ENCODE results near the gene RPS6KB2.
"Not testable (repeated sequence)": the region's sequence is repeated elsewhere in the genome, so short reads cannot be mapped to it uniquely, and the experiment has no call there.

The RPS6KB2 gene

DNA sequence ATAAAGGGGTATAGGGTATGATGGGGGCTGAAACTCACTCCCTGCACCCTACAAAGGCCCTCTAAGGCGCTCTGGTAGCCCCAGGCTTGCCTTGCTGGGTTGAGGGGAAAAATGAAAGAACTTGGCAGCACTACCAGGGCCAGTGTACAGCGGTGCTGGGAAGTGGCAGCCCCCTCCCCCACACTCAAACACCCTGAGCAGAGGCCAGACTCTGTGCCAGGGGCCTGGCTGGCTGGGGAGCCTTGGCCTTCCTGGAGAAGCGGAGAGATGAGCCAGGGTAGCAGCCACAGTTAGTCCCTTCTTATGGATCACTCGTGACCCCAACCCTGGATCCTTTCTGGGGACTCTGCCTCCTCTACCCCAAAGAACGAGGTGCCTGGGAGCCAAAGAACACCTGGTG is 38.1 kb downstream of the RPS6KB2 start:
- no peak for DNase-seq (ENCODE audit: low read depth, low spot score)

DNA sequence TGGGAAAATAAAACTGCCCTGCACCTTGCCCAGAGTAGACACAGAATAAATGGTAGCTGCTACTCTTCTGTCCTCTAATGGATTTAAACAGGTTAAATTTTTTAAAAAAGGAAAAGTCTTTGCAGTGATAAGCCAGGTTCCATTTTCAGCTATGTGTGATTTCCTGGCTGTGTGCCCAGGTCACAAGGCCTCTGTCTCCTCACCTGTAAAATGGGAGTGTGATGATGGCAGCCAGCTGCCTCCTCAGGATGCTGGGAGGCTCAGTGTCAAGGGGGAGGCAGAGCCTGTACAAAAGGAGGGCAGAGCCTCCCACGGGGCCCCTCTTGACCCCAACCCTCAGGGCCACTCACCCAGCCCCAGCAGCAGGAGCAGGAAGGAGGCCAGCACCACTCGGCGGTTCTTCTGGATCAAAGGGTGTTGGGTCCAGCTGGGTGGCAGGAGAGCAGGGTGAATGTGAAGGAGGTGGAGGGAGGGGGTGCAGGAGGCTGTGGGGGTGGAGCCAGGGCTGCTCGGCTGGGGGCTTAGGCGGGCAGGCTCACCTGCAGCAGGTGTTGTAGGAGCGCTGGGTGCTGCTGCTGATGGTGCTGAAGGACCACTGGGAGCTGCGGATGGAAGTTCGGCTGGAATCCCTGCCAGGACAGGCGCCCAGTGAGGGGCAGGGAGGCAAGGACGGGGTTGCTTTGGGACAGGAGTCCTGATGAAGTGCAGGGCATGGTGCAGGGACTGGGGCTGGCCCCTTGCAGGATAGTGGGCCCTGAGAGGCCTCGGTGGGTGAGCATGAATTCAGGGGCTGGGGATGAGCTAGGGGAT is 38.9 kb downstream of the RPS6KB2 start:
- no peak for DNase-seq (ENCODE audit: low read depth, low spot score)

DNA sequence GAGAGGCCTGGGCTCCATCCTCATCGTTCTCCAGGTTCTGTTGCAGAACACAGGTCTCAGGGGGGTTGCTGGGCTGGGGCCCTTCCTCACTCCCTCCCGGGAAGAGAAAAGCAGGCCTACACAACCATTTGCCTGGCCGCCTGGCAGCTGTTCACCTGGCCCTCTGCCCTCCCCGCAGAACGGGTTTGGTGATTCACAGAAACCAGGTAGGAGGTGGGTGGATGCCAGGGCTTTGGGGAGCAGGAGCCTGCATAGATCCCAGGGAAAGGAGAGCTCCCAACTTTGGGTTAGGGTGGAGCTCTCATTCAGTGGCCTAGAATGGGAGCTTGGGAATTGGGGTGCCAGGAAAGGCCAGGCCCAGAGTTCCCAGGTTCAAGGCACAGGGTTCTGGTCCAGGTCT is 39.8 kb downstream of the RPS6KB2 start:
- DNase-seq (ENCODE audit: low read depth, low spot score) = no peak

DNA sequence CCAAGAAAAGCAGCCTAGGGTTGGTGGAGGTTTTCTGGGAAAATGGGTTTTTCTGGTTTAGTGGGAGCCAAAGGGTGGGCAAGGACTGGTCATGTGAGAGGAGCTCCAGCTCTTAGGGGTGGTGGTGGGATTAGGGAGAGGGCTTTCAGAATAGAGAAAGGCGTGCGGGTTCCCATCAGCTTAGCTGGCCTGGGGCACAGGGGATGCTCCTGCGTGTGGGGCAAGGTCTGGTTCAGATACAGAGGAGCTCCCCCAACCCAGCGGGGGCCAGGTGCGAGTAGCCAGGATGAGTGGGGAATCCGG is 40.1 kb downstream of the RPS6KB2 start:
- no peak for DNase-seq (ENCODE audit: low read depth, low spot score)

DNA sequence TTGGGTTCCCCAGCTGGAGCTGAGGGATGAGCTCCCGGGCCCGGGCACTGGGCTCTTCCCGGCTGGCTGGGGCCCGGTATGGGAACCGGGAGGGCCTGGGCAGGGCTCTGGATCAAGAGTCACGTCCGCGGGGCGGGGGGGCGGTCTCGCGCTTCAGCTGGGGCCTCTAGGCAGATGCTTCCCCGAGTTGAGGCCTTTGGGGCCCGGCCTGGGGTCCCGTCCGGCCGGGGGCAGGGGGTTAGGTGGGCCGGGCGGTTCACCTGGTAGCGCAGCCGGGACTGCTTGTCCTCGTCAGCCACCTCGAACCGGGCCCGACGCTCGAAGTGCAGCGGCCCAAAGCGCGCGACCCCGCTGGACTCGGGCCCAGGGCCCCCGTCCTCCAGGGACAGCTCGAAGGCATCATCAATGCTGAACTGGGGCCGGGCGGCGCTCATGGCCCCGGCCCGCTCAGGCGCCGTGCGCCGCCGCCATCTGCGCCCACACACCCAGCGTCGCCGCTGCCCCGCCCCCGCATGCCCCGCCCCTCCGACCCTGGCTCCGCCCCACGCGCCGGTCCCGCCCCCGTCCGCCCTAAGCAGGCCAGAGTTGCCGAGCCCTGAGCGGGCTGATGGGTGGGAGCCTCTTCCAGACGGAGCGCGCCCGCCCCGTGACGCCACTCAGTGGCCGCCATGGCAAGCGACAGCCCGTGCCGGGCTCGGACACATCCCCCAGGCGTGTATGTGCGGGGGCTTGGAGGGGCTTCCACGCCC is 40.6 kb downstream of the RPS6KB2 start, which contains the start of gene TMEM134:
TSS of gene TMEM134 (minus strand) at position 493 of the 749 bp plus-strand sequence. CDS start at position 434, 59 bp downstream.
- DNase-seq (ENCODE audit: low read depth, low spot score) = peak; percentile 41

DNA sequence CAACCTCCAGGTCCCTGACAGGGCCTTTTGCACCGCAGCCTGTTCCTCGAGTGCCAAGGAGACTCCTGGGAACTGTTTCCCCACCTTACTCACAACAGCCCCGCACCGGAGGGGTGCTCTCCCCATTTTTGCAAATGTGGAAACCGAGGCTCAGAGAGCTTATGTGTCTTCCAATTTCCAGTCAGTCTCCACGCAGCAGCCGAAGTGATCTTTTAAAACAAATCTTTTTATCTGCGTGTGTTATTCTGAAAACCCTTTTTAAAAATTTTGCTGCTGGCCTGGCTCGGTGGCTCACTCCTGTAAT is 41.2 kb downstream of the RPS6KB2 start:
- no peak for DNase-seq (ENCODE audit: low read depth, low spot score)

DNA sequence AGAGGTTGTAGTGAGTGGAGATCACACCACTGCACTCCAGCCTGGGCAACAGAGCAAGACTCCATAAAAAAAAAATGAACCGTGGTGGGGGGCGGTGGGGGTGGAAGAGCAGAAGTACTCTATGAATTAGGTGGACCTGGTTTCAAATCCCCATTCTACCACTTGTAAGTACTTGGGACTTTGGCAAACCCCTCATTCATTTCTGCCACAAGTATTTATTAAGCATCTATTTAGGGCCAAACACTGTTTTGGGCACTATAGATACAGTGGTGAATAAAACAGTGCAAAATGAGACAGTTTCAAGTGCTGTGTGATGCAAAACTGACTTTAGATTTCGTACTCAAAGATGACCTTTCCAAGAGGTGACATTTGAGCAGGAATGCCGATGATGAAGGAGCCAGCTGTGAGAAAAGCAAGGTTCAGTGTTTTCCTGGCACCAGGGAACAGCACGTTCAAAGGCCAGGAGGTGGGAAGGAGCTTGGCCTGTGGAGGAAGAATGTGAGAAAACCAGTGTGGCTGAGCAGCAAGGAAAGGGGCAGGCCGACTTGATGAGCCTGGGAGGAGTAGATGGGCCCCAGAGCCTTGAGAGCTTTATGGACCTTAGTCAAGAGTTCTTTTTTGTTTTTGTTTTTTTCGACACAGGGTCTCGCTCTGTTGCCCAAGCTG is 42.2 kb downstream of the RPS6KB2 start:
- DNase-seq (ENCODE audit: low read depth, low spot score) = no peak

DNA sequence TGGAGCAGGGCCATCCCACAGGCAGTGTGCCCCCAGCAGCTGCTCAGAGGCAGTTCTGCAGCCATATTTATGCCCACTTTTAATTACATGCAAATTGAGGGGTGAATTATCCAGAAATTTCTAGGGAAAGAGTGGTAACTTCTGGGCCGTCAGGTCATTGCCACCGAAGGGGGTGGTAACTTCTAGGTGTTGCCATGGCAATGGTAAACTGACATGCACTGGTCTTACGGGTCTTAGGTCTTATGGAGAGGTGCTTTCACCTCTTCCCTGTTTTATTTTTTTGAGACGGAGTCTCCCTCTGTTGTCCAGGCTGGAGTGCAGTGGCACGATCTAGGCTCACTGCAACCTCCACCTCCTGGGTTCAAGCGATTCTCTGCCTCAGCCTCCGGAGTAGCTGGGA is 44.6 kb downstream of the RPS6KB2 start:
- no peak for DNase-seq (ENCODE audit: low read depth, low spot score)

DNA sequence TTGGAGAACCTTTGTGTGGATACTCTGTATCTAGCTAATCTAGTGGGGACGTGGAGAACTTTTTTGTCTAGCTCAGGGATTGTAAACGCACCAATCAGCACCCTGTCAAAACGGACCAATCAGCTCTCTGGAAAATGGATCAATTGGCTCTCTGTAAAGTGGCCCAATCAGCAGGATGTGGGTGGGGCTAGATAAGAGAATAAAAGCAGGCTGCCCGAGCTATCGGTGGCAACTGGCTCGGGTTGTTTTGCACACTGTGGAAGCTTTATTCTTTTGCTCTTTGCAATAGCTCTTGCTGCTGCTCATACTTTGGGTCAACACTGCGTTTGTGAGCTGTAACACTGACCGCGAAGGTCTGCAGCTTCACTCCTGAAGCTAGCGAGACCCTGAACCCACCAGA is 48.4 kb downstream of the RPS6KB2 start:
- DNase-seq (ENCODE audit: low read depth, low spot score) = not testable (repeated sequence)

DNA sequence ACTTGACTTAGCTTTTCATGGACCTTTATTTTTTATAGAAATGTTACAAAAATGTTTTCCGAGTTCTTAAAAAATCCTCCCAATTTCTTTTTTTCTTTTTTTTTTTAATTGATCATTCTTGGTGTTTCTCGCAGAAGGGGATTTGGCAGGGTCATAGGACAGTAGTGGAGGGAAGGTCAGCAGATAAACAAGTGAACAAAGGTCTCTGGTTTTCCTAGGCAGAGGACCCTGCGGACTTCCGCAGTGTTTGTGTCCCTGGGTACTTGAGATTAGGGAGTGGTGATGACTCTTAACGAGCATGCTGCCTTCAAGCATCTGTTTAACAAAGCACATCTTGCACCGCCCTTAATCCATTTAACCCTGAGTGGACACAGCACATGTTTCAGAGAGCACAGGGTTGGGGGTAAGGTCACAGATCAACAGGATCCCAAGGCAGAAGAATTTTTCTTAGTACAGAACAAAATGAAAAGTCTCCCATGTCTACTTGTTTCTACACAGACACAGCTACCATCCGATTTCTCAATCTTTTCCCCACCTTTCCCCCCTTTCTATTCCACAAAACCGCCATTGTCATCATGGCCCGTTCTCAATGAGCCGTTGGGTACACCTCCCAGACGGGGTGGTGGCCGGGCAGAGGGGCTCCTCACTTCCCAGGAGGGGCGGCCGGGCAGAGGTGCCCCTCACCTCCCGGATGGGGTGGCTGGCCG is 49.2 kb downstream of the RPS6KB2 start:
- DNase-seq (ENCODE audit: low read depth, low spot score) = not testable (repeated sequence)

DNA sequence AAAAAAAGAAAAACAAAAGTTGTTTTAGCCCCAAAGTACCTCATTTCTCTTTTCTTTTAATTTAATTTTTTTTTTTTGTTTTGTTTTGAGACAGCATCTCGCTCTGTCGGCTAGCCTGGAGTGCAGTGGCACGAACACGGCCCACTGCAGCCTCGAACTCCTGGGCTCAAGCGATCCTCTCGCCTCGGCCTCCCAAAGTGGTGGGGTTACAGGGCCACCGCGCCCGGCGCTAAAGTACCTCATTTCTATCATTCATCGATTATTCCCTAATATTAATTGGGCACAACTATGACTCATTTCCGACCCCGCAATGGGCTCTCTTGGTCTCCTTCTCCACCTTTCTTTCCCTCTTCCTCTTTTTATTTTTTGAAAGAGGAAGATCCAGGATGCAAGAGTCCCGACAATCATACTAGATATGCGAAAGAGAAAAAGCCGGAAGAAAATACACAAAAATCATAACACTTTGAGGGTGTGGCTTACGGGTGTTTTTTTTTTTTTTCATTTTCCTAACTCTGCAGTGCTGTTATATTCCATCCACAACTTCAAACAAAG is 54.1 kb downstream of the RPS6KB2 start:
- DNase-seq (ENCODE audit: low read depth, low spot score) = no peak

DNA sequence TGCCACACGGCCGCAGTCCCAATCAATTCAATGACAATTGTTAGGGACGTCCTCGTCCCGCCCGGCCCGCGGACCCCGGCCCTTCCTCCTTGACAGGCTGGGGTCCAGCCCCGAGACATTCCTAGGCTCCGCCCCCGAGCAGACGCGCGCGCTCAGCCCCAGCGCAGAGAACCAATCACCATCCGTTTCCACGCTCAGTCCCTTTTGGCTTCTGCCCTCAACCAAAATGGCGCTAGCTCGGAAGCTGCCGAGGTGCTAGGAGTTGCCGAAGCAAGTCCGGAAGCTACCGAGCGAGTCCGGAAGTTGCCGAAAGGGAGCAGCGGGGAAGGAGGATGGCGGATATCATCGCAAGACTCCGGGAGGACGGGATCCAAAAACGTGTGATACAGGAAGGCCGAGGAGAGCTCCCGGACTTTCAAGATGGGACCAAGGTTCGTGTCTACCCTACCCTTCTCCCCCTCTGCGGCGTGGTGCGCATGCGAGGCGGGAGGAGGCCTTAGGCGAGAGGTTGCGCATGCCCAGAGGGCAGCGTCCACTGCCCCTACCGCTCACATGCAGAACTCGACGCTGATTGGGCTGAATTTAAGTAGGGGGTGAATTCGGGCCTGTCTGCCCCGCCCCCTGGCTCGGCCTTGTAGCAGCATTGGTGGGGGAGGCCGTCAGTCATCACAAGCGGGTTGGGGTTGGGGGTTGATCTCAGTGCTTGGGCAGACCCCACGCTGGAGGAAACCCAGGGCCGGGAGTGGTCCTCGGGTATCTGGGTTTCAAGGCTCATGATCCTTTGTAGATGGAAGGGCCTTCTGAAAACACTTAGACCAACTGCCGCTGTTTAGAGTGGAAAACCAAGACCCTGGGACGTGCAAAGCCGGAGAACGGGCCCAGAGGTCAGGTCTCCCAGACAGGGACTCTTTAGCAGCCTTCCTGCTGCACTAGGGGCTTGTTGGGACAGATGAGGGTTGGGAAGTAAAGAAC is 54.8 kb downstream of the RPS6KB2 start, which contains the start of gene AIP:
TSS of gene AIP (plus strand) at position 200 of the 972 bp plus-strand sequence. CDS start at position 333, 133 bp downstream.
- peak; percentile 96 for DNase-seq (ENCODE audit: low read depth, low spot score)

DNA sequence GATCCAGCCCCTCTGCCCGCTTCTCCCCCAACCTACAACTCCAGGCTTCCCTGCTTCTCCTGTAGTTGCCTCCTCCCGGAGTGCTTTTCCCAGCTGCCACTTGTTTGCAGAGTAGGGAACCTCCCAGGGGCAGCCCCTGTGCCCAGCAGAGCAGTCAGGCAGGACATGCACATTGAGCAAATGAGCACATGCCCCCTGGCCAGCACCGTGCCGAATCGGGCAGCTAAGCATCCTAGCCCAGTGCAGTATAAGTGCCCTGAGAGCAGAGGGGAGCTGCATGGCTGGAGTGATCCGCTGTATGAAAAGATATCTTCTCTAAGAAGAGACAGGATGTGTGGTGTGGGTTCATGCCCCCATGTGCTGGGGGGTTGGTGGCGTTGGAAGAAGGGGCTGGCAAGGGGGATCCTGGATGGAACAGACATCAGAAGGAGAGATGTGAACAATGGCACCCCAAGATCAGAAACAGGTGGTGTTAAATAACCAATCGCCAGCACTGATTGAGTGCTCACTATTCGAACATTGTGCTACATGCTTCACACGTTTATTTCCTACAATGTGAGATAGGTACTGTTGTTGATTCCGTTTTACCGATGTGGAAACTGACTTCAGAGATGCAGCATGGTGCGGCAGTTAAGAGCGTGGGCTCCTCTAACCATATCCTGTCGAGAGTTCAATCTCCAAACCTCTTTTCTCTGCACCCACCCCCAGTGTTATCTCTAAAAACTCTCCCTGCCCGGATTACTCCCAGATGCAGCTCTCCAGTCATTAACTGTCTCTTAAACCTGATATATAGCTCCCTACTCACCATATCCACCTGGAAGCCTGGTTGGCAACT is 55.8 kb downstream of the RPS6KB2 start:
- DNase-seq (ENCODE audit: low read depth, low spot score) = no peak

DNA sequence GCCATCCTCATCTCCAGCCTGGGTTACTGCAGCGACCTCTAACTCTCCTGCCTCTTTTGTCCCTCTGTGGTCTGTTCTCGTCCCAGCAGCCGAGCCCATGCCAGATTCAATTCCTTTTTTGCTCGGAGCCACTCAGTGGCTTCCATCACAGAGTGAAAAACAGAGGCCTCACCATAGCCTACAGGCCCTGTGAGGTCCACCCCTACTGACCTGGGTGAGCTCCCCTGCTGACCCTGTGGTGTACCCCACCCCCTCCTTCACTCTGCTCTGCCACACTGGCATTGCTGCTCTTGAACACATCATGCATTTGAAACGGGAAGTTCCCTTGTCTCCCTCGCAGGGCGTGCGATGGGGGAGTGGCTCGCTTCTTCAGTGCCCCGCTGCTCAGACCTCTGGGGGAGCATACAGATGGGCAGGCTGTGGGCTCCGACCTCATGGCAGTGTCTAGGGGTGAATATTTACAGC is 56.6 kb downstream of the RPS6KB2 start:
- no peak for DNase-seq (ENCODE audit: low read depth, low spot score)

Measured in brain pericyte (primary cell).